IPS DF 4.7 (cell line): ENCODE data around the gene NOS1AP.

Experiments
- DNase-seq: peaks from one replicate; pipeline ENCODE4 v3.0.0-alpha.2; 2013; ENCODE audit warnings: low spot score; ENCODE audit errors: extremely low read depth

NOS1AP gene

GRCh38 chr1:162137179-162137960, 67.9 kb downstream of the NOS1AP start:
- no peak for DNase-seq

GRCh38 chr1:162138112-162138511, 68.6 kb downstream of the NOS1AP start:
- no peak for DNase-seq

- no peak for DNase-seq
Measured at GRCh38 chr1:162138599-162139181, 69.2 kb downstream of the NOS1AP start.

GRCh38 chr1:162139211-162139610, 69.7 kb downstream of the NOS1AP start:
- DNase-seq = no peak

- no peak for DNase-seq
Measured at GRCh38 chr1:162141281-162142054, 72.0 kb downstream of the NOS1AP start.

DNA sequence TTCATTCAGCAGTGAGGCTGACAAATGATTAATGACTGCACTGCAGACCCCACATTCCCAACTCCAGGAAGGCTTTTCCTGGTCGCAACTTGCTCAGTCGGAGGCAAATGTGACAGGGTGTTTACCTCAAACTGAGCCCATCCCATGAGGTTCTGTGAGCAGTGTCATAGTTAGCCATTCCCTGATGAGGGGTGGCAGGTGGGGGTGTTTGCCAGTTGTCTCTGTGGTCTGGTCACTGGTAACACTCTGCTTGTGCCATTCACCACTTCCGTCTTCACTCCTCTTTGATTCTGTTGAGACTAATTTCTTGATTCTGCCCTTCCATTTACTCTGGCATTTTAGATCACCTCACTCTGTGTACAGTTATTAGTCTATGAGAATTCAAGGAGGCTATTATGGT, 73.5 kb downstream of the NOS1AP start:
- no peak for DNase-seq

DNA sequence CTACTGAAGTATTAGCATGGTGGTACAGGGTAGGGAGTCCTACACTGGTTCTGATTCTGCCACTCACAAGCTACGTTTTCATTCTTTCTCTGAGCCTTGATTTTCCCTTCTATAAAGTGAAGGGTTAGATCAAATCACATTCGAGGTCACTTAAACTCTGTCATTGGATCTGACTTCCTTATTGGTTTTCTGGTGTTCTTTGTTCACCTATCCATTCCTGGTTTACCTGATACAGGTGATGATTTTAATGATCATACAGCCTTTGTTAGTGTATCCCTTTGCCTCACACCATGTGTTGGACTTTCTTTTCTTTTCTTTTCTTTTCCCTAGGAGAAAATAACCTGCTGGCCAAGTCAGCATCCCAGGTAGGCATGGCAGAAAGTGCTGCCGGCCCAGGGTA, 74.8 kb downstream of the NOS1AP start:
- no peak for DNase-seq

DNA sequence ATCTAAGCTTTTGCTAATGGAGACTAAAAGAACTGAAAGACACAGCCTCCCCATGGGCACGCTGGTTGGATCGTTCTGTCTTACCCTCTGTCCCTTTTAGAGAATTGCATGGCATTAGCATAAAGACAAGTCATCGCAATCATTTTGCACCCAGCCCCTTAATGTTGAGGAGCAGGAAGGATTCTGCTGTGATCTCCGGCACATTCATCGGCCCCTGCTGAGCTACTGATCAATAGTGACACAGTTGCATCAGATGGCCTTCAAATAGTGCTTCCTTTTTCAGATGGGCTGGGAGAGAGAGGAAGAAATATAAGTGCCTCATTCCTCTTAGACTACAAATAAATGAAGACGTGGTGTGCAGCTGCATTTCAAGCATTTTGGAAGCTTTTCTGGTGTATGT, 75.4 kb downstream of the NOS1AP start:
- DNase-seq = peak; percentile 46

DNA sequence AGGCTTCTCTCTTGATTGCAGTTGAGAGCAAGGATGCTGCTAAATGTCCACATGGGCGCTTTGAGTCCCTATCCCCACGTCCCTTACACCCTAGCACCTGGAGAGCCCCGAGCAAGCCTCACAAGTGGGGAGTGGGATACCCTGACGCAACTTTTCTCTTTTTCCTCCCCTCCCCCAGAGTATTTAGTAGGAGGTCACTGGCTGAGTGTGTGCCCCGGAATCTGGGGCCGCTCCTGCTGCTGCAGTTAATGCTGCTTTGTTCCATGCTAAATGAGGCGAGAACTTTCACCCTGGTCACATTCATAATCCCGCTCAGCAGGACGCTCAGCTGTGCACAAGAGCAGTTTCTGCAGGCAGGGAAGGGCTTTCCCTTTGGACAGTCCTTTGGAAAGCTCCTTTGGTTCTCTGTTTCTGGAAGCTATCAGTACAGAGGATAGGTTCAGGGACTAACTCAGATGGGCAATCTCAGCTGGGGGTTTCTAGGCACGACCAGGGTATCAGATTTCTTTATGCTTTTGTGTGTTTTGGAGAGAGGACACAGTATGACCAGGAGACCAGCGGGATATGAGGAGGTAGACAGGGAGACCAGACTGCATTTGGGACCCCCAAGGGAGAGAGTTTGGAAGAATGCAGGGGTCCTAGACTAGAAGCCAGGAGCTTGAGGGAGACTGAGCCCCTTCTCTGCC, 75.9 kb downstream of the NOS1AP start:
- DNase-seq = no peak

DNA sequence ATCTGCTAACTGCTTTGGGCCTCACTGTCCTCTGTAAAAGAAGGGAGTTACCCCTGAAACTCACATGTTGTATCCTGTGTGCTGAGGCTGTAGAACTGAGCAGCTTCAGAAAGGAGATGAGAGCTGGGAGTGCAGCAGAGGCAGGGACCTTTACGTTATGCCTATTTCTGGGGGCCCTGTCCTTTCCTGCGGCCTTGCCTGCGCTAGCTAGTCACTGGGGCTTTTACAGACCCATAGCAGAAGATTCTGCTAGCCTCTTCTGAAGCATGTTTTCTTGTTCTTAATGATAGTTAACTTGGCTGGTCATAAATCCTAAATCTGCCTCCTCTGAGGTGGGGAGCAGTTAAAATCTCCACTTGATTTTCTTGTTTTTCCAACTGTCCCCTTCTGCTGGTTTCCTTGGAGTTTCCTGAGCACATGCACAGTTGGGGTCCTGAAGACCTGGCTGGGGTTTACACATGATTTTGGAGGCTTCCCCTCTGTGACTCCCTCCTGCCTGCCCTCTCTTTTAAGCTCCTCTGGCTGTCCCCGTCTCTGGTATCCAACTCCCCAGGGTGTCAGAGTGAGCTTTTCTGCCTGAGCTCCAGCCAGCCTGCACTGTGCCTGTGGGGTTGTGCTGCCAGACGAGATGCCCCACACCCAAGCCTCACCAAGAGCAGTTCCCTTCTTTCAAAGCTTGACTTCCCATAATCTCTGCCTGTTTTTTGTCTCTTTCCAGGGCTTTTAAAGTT, 76.6 kb downstream of the NOS1AP start:
- no peak for DNase-seq

DNA sequence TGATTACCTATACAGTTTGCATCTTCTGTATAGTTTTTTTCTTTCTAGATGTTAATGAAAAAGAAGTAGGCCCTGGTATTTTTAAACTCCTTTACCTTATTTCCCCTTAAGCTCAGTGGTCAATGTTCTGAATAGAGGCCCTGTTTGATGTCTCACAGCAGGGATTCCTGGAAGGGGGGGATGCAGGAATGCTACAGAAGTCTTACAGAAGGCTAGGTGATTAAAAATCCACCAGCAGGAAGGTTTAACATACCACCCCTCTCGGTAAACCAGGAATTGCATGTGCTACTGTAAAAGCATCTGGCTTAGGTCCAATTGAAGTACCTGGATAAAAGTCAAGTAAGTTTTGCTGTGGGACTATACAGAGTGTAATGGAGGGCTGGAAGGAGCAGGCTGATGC, 78.3 kb downstream of the NOS1AP start:
- peak; percentile 62 for DNase-seq

- no peak for DNase-seq
Measured at GRCh38 chr1:162150112-162150511, 80.6 kb downstream of the NOS1AP start.

- no peak for DNase-seq
Measured at GRCh38 chr1:162151900-162152829, 82.7 kb downstream of the NOS1AP start.

- DNase-seq = no peak
Measured at GRCh38 chr1:162153374-162153773, 83.9 kb downstream of the NOS1AP start.

DNA sequence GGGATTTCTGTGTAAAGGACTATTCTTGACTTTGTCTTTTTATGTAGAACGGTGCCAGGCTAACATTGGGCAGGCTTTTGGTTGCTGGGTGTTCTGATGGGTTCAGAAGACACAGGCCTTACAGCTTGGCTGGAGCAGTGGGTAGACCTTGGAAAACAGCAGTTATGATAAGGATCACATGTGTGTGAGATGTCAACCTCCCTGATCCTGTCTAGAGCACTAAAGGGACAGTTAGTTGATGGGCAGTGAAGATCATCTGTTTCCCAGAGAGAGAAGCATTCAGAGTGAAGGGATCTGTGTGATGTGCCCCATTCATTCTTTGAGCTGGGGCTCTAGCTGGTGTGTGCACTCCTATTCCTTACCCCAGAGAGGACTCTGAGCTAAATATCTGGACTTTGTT, 88.0 kb downstream of the NOS1AP start:
- no peak for DNase-seq

GRCh38 chr1:162158624-162159271, 89.3 kb downstream of the NOS1AP start:
- no peak for DNase-seq

GRCh38 chr1:162159515-162159914, 90.0 kb downstream of the NOS1AP start:
- DNase-seq = no peak

GRCh38 chr1:162161916-162162550, 92.5 kb downstream of the NOS1AP start:
- no peak for DNase-seq

- no peak for DNase-seq
Measured at GRCh38 chr1:162165528-162165927, 96.0 kb downstream of the NOS1AP start.
